ENCODE results near the gene SYCP2L.
A peak's percentile ranks its signal among the peaks of the same experiment; 100 is the strongest.
"Not testable (repeated sequence)": the region's sequence is repeated elsewhere in the genome, so short reads cannot be mapped to it uniquely, and the experiment has no call there.

The SYCP2L gene

DNA sequence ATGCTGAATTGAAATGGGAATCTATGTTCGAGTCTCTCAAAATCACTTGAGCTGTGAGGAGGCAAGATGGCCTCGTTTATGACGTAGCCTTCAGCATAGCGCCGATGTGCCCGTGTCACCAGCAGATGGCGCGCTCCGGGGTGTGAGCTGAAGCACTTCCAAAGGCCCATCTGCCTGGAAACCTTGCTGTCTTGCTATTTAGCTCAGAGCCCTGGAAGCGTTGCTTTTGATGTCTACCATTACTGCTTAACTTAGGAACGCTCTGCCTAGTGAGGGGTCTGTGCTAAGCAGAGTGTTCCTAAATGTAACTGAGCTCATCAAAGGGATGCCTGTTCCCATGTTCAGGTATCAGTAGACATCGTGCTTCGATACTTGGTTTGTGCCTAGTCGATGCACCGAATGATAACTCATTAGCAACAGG is 67.7 kb downstream of the SYCP2L start:
- peak in 34 of 56 donors; percentile 1 to 66 (median 13) for DNase-seq

DNA sequence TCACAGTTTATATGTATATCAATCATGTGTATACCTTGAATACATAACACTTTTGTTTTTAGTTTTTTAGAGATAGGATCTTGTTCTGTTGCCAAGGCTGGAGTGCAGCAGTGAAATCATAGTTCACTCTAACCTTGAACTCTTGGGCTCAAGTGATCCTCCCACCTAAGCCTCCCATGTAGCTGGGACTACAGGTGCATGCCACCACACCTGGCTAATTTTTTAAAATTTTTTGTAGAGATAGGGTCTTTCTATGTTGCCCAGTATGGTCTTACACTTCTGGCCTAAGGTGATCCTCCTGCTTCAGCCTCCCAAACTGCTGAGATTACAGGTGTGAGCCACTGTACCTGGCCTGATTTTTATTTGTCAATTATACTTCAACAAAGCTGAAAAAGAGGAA is 69.9 kb downstream of the SYCP2L start:
- DNase-seq, result no peak

DNA sequence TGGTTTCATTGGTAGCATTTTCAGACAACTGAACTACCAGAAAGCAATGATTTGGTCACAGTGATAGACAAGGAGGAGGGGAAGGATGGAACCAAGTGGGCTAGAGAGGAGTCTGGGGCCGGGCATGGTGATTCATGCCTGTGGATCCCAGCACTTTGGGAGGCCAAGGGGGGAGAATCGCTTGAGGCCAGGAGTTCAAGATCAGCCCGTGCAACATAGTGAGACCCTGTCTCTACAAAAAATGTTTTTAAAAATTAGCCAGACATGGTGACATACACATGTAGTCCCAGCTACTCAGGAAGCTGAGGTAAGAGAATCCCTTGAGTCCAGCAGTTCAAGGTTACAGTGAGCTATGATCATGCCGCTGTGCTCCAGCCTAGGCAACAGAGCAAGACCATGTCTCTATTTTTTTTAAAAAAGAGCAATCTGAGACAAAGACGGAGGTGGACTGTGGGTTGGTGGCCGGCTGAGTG is 70.6 kb downstream of the SYCP2L start:
- no peak for DNase-seq

DNA sequence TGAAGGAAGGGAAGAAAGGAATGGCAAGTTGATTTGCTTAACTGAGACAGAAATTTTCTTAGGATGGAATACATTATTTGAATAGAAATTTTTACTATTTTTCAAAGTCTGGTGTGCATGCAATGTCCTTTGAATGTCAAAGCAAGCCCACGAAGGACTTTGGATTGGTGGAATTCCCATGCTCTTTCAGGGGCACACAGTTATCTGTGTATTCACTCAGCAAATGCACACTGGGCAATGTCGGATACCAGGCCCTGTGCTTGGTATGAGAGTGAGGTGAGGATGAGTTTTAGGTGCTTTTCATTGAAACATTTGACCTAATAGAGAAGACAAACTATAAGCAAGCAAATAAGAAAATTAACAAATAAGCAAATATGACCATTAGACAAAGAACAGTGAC is 73.3 kb downstream of the SYCP2L start:
- no peak for DNase-seq

DNA sequence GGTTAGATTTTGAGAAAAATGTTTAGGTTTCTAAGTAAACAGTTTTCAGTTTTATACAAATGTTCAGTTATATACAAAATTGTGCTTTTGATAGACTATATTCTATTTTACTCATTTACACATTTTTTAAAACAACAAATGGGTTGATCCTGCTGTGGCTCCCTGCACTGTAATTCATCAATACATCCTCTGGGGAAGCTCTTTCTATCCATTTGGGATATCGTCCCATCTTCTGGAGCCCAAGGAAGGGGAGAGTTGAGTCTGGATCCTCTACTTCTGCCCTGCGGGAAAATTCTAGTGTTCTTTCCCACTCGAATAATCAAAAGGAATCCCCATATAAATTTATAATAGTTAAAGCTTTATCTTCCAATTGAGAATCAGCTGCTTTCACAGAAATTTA is 75.0 kb downstream of the SYCP2L start:
- no peak for DNase-seq

DNA sequence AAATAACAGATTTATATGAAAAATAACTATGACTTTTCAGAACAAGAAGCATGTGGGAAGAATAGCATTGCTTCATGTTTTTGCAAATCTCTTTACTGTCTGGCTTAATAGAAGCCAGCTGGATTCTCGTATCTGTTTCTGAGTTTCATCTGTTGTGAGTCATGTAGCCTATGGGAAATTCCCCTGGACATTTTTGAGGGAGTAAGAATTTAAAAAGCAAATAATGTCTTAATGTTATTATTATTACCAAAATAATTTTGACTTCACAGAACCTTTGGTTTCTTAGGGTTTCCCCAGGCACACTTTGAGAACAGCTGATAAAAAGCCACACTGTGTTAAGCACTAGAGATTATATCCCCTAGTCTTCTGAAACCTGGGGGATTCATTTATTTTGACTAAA is 75.8 kb downstream of the SYCP2L start:
- no peak for DNase-seq

DNA sequence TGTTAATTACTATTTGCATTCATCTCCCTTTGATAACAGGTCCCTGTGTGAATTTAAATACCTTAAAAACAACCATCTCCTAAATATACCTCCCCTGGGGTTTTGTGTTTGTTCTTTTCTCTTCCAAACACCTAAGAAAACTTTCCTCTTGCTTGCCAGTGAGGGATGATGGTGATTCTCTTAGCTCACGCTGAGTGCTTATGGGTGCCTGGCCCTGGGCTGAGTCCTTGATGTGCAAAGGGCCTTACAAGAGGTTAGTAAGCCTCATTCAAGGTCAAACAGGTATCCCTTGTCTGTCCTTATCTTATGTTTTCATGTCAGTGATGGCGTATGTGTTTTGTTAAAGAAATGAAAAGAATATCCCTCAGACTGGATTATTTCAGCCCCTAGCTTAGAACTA is 76.3 kb downstream of the SYCP2L start:
- DNase-seq, result no peak

DNA sequence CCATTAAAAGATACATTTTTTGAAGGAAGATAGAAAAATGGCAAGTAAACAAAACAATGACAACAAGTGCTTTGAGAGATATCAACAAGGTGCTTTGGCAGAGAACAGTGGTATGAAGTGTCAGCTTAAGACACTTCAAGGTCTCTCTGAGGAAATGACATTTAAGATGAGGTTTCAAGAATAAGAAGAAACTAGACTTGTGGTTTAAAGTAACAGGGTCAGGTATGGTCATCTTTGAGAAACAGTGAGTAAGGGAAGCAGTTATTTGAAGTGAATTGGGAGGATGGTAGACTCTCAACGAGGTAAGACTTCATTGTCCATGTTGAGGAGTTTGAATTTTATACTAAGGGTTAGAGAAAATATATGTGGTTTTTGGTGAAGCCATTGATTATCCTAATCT is 77.8 kb downstream of the SYCP2L start:
- no peak for DNase-seq

DNA sequence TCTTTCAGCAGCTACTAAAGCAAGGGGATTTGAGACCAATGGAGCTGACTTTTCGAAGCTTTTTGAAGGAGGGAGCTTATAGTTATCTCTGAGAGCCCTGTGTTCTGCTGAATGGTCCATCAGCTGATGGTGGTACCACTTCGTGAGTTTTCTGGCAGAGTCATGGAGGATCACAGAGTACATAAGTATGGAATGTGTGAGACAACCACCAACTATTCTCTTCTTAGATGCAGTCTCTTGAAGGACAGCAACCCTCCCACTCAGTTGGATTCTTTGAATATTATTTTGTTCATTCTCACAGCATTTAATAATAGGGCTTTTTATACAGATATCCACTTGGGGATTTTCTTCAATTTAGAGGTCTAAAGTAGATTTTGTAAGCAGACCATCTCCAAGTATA is 81.9 kb downstream of the SYCP2L start:
- DNase-seq, result no peak

DNA sequence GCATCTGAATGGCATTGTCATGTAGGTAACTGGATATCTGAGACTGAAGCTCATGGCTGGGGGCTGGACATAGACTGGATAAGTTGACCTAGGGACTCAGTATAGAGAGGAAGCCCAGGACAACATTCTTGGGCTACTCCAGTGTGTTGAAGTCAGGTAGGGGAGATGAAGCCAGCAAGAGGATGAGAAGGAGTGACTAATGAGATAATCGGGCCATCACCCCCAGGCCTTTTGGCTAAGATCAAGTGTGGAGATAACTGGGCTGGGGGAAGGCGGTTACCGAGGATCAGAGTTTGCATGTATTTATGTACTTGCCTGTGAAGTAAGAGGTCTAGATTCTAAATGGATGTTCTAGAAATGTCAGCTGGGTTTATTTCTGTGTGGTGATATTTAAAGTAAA is 83.9 kb downstream of the SYCP2L start:
- DNase-seq, result no peak

DNA sequence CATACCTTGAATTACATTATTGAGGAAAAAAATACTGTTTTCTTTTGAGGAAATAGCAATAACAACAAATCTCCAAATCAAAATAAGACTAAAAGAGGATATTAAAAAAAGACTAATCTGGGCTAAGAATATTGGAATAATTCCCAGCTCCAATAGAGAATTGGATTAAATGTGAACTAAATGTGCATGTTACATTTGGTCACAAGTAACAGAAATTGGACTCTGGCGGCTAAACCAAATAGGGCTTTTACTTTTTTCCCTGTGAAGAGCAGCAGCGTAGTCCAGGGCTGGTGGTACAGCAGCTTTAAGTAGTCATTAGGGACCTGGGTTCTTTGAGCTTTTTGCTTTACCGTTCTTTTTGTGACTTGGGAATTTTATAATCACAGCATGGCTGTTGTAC is 85.3 kb downstream of the SYCP2L start:
- DNase-seq, result no peak

DNA sequence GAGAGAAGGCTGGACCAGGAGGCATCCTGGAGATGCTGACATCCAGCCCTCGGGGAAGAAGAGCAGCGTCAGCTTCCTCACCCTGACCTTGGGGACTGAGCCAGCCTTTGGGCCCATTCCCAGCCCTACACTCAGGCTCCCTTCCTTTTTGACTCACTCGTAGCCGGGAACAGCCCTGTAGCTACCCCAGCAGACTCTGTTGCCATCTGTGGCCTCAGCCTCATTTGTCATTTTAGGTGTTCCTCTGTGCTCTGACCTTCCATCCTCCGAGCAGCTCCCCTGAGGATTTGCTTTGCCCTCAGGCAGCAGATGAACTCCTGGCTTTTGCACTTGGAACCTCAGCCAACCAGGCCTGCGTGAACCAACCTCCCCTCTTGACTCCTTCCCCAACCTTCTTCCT is 89.7 kb downstream of the SYCP2L start:
- no peak for DNase-seq

DNA sequence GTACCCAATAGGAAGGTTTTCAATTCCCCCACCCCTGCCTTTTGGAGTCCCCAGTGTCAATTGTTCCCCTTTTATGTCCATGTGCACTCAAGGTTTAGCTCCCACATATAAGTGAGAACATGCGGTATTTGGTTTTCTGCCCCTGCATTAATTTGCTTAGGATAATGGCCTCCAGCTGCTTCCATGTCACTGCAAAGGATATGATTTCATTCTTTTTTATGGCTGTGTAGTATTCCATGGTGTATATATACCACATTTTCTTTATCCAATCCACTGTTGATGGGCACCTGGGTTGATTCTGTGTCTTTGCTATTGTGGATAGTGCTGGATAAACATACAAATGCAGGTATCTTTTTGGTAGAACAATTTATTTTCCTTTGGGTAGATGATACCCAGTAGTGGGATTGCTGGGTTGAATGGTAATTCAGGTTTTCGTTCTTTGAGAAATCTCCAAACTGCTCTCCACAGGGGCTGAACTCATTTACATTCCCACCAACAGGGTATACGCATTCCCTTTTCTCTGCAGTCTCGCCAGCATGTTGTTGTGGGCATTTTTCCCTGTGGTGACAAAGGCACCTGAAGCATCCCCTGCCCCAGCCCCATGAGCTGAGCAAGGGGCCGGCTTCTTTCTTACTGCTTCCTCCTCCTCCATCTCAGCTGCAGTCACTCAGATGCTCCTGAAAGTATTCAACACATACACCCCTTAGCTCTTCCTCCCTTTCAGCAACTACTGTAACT is 90.5 kb downstream of the SYCP2L start:
- DNase-seq, result no peak

DNA sequence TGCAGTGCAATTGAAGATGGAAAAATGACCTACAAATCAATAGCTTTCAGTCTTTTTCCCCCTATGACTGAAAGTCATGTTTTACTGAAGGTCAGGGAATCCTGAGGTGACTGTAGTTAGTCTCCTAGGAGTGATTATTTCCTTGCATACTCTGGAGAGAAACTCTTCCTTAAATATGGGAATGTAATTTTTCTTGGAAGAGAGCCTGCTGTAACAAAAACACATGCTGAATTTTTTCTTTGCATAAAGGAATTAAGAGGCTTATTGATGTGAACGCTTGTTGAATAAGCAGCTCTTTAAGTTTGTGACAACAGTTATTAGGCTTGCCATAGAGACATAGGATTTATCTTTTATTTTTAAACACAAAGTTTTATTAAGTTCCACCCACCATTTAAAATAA is 92.8 kb downstream of the SYCP2L start:
- no peak for DNase-seq

DNA sequence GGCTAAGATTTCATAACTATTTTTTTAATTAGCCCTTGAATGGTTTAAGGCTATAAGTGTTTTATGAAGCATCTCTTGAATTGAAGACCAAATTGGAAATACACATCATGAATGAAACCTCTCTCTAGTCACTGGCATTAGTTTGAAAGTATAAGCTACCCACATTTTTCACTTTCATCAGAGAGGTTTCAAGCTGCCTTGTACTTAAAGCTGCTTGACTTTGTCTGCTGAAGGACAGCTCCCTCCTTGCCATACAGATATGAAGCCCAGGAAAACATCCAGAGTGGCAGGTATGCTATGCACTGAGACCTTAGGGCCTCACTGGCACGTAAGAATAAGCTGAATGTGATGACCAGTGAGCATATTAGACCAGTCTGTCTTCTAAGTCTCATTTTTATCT is 94.6 kb downstream of the SYCP2L start:
- DNase-seq, result no peak

DNA sequence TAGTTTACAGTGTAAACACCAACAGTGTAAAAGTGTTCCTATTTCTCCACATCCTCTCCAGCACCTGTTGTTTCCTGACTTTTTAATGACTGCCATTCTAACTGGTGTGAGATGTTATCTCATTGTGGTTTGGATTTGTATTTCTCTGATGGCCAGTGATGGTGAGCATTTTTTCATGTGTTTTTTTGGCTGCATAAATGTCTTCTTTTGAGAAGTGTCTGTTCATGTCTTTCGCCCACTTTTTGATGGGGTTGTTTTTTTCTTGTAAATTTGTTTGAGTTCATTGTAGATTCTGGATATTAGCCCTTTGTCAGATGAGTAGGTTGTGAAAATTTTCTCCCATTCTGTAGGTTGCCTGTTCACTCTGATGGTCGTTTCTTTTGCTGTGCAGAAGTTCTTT is 98.1 kb downstream of the SYCP2L start:
- not testable (repeated sequence) for DNase-seq

DNA sequence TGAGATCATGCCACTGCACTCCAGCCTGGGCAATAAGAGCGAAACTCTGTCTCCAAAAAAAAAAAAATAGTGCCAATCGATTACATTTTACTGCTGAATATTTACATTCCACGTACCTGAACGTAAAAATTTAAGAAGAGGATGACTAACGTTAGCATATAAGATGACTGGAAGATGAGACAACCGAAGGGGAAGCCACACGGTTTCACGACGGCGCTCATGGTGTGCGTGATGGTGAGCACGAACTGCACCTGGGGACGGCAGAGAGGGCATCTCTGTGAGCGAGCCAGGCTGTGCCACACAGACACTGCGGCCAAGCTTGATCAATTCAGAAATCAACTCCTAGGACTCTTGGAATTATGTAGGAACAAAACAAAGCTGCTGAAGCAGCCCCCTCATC is 102.7 kb downstream of the SYCP2L start:
- no peak for DNase-seq

DNA sequence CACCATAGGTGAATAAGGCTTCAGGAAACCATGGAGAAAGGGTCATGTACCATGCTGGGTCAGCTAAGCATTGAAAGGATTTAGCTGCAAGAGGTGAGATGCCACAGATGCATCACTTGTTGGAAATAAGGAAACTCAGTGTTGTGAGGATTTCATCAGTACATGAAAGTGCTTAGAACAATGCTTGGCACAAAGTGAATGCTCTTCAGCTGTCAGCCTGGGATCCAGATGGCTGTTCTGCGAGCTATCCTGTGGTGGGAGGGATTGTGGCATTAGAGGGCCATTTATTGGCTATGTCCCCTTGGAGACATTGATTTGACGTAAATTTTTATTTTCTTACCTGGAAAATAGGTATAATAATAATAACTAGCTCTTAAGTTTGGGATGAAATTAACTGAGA is 104.3 kb downstream of the SYCP2L start:
- no peak for DNase-seq

DNA sequence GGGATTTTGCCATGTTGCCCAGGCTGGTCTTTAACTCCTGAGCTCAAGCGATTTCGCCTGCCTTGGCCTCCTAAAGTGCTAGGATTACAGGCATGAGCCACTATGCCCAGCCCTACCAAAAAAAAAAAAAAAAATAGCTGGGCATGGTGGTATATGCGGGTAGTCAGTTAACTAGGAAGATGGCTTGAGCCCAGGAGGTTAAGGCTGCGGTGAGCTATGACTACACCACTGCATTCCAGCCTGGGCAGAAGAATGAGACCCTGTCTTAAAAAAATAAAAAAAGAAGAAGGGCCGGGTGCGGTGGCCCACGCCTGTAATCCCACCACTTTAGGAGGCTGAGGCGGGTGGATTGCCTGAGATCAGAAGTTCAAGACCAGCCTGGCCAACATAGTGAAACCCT is 107.0 kb downstream of the SYCP2L start:
- DNase-seq, result no peak

DNA sequence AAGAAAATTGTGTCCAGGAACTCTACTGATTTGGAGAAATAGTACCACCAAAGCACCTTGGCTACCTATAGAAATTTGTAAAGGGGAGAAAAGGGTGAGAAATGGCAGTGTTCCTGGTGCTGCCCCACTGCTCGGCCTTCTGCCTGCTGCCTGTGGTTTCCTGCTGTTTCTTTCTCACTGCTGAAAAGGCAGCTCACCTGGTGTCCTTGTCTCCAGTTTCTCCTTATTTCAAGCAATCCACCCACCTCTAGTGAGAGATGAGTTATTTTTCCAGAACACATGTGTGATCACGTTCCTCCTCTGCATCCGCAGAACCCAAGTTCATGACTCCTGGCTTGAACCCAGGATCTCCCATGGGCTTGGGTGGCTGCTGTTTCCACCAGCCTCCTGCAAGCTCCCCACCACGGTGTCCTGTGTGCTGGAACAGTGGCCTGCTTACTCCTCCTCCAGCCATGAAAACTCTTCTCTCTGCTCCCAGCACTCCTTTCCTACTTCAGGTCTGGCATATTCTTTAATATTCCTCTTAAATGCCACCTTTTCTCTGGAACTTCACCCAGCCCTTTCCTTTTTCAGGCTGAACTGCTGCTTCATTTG is 108.4 kb downstream of the SYCP2L start:
- DNase-seq, result no peak

DNA sequence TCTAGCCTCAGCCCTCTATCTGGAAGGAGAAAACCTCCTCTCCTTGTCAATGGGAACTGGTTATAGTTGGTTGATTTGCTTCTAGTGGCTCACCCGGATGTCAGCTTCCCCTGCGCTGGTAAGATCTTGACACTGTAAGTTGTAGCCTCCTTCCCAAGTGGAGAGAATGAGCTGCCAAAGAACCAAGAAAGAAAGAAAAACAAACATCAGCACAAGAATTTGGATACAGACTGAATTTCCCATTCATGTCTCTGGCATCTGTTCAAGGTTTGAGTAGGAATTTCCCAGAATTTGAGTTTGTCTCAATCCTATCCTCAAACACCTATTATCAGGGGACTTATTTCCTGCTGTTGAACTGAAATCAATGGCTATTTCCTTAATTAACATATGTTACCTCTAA is 113.1 kb downstream of the SYCP2L start:
- DNase-seq, result no peak

DNA sequence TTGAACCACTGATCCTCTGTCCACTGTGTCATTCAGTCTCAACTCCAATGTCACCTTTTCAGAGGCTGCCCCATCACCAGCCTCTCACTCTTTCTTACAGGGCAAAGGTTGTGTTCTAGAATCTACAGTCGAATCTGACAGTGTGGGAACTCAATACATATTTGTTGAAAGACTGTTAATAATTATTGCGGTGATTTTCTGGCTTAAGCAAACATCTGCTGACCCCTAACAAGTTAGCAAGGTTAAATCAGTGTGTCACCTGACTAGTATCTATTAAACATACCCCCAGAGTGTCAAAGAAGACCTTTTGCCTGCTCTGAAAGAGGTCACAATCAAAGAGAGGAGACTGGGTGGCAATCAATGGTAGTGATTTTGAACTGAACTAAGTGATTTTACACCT is 115.3 kb downstream of the SYCP2L start:
- no peak for DNase-seq

DNA sequence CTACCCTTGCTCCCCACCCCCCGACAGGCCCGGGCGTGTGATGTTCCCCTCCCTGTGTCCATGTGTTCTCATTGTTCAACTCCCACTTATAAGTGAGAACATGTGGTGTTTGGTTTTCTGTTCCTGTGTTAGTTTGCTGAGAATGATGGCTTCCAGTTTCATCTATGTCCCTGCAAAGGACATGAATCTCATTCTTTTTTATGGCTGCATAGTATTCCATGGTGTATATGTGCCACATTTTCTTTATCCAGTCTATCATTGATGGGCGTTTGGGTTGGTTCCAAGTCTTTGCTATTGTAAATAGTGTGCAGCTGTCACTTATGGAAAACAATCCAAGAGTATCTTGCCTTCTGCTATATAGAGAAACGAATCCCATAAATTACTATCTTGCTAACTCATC is 116.4 kb downstream of the SYCP2L start:
- not testable (repeated sequence) for DNase-seq

DNA sequence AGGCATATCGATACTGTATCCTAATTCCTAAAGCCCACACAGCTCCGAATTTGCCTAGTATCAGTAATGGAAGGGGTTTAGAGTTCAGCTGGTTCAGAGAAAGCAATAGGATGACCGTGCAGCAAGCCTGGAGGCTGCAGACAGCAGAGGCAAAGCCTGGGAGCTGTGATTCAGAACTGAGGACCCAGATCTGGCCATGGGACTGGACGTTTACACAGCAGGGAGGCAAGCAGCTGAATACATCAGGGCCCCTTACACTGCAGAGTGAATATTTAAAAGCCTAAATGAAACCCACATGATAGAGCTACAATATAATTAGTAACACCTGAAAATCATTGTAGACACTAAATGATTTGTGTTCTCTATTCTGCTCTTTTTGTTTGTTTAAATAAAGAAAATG is 119.2 kb downstream of the SYCP2L start:
- no peak for DNase-seq
